Skin of body (tissue), 2 donors: ENCODE results near the gene SSNA1. TPM values are rescaled to one million over a fixed set of nuclear protein-coding genes. Genes with fewer than 3 reads are reported as not detected.

Experiments
- DNase-seq: peaks from one replicate; lab custom pipeline; 2025; lab: John Stamatoyannopoulos, UW
- total RNA-seq: library from RNA; depleted of rRNA; stranded (reverse); fragments of >200 nt; gene quantifications from one replicate; pipeline ENCODE4 v1.2.3, GENCODE V29; 2014

SSNA1 gene
- total RNA-seq, 1 donor from 2014 or later = 24.1 TPM

DNA sequence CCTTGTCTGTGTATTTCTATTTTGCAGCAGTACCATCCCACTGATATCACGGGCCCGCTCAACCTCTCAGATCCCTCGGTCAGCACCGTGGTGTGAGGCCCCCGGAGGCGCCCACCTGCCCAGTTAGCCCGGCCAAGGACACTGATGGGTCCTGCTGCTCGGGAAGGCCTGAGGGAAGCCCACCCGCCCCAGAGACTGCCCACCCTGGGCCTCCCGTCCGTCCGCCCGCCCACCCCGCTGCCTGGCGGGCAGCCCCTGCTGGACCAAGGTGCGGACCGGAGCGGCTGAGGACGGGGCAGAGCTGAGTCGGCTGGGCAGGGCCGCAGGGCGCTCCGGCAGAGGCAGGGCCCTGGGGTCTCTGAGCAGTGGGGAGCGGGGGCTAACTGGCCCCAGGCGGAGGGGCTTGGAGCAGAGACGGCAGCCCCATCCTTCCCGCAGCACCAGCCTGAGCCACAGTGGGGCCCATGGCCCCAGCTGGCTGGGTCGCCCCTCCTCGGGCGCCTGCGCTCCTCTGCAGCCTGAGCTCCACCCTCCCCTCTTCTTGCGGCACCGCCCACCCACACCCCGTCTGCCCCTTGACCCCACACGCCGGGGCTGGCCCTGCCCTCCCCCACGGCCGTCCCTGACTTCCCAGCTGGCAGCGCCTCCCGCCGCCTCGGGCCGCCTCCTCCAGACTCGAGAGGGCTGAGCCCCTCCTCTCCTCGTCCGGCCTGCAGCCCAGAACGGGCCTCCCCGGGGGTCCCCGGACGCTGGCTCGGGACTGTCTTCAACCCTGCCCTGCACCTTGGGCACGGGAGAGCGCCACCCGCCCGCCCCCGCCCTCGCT lies 20.5 kb upstream of the SSNA1 start:
- no peak for DNase-seq

DNA sequence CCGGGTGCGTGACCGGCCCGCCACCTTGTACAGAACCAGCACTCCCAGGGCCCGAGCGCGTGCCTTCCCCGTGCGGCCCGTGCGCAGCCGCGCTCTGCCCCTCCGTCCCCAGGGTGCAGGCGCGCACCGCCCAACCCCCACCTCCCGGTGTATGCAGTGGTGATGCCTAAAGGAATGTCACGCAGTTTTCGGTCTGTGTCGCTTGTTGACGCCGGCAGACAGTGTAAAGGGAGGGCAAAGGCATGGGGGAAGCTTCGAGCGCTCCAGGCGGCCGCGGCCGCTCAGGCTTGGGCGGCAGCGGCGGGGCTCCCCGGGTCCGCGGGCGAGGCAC lies 19.9 kb upstream of the SSNA1 start:
- no peak for DNase-seq

DNA sequence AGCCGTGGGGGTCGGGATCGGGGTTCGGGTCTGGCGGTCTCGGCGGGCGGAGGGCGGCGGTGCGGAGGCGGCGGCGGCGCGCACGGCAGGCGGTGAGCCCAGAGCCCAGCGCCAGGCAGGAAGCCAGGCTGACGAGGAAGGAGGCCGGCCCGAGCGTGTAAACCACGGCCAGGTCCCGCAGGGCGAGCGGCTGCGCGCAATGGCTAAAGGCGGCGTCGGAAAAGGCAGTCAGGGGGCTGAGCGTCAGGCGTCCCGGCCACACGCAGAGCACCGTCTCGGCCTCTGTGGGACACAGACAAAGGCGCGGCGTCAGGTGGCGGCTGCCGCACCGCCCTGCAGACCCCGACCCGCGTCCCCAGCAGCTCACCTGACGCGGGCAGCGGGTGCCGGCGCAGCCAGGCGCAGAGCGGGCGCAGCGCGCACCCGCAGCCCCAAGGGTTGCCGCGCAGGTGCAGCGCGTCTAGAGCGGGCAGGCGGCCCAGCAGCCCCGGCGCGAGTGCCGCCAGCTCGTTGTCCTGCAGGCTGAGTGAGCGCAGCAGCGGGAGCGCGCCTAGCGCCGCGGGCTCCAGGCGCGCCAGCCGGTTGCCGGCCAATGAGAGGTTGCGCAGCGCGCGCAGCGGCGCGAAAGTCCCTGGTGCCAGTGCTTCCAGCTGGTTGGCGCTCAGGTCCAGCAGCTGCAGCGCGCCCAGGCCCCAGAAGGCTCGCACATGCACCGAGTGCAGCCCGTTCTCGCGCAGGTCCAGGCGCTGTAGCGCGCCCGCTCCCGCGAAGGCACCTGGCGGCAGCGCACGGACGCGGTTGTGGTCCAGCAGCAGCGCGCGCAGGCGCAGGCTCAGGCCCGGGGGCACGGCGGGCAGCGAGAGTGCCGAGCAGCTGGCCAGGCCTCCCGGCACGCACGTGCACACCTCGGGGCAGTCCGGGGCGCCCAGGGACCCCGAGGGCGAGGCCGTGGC lies 19.3 kb upstream of the SSNA1 start:
- no peak for DNase-seq

DNA sequence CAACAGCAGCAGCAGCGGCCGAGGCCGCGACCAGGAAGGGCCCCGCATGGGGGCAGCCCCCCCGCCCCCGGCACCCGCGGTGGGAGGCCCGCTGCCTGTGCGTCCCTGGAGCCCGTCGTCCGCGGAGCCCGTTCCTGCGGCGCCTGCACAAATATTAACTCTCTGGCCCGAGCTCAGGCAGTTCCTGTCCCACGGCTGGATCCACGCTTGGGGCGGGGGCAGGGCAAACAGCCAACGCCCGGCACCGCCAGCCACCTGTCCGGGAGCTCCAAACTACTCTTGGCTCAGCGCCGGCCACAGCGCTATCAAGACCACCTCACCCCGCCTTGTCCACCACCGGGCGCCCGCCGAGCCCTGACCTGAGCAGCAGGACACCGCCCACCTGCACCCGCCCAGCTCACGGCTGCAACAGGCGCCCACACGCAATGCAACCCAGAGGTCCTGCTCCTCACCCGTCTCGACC lies 18.5 kb upstream of the SSNA1 start, which contains the start of gene LRRC26:
Gene LRRC26, minus strand, starts transcription at position 156 of the 463 bp plus-strand sequence. Its CDS starts 108 bp downstream, at position 48.
- no peak for DNase-seq

DNA sequence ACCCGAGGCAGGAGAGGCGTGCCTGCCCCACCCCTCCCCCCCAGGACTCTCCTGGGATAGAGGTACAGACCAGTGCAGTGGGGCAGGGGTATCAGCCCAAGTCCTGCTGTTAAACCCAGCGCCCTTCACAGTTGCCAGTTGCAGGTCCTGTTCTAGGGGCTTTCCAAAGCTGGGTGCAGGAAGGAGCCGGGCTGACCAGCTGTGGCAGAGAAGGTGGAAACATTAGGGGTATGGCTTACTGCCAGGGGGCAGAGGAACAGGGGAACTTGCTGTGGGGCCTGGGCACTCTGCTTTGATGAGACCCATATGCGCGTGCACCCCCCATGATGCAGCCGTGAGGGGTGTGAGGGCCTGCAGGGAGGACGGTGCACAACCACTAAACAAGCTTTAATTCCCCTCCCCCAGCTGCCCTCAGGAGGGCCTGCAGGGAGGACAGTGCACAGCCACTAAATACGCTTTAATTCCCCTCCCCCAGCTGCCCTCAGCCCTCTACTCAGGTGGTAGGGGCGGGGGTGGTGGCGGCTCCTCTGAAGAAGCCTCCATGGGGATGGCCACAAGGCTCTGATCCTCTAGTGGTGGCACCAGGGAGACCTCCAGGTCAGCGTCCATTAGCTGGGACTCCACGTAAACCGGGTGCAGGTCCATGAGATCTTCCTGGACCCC lies 17.9 kb upstream of the SSNA1 start:
- DNase-seq = no peak

DNA sequence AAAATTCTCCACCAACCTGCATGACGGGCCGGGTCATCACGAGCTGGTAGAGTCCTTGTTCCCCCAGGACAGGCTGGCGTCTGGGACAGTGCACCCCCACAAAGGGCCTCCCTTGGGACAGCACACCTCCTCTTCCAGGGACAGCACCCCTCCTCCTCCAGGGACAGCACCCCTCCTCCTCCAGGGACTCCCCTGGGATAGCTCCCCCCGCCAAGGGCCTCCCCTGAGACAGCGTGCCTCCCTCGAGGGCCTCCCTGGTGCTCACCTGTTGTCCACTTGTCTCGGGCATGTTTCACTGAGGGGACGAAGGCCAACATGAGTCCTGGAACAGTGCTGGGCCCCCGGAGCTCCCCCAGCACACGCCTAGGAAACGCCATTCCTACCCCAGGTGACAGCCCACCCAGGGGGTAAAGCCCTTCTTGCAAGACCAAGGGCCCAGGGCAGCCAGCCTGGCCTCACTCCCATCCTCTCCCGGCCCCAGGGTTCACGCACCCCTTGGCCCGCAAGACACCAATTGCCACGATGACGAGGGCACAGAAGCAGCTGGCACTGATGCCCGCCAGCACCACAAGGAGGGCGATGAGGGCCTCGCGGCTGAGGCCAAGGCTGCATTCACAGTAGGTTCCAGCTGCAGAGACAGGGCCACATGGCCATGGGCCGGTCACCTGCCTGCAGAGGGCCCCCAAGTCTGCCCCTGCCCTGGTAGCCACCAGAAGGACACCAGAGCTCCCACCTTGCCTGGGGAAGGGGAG lies 17.2 kb upstream of the SSNA1 start:
- DNase-seq = no peak

DNA sequence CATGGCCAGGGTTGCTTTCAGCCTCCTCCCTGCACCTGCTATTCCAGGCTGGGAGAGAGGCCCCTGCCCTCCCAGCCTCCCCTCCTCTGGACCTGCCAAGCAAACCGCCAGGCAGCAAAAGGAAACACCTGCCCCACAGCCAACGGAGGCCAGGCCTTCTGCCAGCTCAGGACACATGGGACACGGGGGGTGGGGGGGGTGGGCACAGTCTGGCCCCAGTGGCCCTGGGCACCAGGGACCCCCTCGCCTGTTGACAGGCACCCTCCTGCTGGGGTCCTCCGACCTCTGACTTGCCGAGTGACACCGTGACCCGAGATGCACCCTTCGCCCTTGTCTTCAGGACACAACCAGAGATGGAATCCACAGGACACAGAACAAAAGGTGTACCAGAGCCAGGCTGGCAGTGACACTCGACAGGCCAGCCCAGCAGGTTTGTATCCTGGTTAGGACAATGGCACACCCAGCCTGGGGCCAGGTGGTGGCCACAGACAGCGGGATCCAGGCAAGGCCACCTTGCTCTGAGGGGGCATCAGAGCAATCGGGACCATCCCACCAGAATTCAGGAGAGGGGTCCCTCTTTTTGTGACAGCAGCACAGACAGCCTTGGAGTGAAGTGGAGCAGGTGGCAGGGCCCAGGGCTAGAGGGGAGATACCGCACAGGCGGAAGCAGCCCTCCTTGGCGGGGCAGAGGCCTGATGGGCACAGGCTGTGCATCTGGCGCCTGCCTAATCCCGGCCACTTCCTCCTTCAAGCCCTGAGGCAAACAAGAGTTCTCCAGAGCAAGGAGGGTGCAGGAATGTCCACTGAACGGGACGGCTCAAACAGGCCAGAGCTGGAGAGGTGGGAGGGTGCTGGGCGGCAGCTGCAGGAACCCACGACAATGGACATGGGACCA lies 15.3 kb upstream of the SSNA1 start:
- DNase-seq = no peak

DNA sequence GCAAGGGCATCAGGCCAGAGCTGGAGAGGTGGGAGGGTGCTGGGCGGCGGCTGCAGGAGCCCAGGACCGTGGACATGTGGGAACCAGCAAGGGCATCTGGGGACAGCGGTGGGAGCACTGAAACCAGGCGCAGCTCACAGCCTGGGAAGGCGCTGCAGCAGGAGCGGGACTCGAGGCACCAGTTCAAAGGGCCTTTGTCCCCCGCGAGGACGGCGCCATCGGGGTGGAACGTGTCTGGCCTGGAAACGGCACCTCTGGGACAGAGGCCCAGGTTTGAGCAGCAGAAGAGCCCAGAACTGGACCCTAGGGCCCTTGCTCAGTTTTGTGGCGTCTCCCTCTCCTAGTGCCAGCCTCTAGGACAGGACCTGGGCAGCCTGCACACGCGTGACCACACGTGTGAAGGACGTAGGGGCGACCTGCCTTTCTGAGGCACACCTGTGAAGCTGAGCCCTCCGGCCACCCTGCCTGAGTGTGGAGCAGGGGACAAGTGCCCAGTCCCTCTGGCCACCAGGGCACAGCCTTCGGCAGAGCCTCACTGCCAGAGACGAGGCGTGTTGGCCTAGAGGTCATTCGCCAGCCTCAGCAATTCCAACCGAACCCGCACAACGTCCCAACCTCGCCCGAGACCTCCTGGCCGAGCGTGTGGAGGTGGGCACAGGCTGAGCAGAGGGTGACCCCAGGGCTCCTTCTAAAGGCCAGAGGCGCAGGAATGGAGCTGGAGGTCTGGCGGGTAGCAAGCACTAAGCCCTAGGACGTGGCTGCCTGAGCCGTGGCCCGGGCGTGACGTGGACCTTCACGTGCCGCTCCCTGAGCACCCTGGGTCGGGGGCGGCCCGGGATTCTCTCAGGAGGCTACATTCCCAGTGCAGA lies 14.4 kb upstream of the SSNA1 start:
- no peak for DNase-seq

DNA sequence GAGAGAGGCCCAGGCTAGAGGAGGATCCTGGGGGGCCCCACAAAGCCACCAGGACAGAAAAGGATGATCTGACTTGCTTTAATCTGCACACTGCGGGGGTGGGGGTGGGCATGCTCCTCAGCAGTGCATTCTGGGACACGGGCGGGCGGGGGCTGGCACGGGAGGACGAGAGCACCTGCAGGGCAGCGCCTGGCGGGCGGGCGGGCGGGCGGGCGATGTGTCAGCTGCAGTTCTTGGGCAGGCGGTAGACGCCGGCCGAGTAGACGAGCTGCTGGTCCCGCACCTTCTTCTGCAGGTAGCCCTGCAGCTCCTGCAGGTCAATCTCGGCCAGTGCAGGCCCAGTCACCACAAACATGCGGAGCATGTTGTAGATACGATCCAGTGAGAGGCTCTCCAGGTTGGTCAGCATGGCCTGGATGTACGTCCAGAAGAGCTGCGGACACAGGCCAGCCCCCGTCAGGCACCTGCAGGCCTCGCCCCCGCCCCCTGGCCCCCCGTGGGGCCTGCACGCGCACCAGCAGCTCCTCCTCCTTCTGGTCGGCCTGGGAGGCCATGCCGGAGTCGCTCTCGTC lies 13.7 kb upstream of the SSNA1 start:
- no peak for DNase-seq

DNA sequence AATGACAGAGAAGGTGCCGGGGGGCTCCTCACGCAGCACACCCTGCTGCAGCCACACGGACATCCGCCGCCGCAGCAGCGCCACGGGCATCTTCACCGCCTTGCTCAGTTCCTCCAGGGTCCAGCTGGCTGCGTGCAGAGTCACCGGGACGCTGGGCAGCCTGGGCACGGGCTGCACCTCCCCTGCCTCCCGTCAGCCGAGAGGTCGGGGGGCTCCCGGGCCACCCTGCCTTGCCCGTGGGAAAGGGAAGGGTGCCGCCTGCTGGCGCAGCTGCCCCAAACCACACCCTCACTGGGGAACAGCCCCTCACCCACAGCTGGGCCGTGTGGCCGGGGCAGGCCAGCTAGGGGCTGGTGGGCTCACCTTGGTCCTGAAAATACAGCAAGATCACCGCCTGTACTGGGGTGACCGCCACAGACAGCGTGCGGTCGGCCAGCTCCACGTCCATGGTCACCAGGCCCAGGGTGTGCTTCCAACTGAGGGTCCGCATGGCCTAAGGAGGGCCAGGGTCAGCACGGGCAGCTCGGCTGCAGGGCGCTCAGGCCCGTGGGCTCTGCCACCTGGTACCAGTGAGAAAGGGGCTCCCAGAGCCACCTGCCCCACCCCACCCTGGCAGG lies 13.0 kb upstream of the SSNA1 start:
- no peak for DNase-seq

DNA sequence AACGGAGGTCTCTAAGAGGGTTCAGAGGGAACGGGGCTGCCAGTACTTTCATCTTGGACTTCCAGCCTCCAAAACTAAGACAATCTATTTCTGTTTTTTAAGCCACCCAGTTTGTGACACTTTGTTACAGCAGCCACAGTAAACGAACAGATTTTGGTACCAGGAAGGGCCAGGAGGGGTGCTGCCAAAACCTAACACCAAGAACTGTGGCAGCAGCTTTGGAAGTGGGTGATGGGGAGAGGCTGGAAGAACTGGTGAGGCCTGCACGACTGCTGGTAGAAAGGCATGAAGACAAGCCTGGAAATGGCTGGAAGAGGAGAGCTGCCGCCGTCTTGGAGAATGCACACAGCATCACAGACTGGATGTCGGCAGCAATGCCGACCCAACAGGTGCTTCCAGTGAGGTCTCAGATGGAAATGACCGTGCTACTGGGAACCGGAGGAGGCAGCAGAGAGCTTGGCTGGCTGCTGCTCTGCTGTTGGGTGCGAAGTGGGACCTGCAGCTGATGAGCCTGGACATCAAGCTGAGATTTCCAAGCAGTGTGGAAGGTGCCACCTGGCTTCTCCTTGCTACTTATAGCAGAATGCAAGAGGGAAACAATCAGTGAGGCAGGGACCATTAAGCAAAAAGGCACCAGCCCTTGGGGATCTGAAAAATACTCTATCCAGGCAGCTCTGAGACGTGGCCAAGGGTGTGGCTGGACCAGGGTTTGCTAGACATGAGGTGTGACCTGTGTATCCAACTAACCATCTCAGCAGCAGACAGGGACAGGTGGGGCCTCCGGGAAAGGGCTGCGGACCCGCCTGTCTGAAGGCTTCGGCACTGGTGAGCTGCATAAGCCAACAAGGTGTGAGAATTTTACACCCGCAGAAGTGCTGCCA lies 11.9 kb upstream of the SSNA1 start:
- no peak for DNase-seq

DNA sequence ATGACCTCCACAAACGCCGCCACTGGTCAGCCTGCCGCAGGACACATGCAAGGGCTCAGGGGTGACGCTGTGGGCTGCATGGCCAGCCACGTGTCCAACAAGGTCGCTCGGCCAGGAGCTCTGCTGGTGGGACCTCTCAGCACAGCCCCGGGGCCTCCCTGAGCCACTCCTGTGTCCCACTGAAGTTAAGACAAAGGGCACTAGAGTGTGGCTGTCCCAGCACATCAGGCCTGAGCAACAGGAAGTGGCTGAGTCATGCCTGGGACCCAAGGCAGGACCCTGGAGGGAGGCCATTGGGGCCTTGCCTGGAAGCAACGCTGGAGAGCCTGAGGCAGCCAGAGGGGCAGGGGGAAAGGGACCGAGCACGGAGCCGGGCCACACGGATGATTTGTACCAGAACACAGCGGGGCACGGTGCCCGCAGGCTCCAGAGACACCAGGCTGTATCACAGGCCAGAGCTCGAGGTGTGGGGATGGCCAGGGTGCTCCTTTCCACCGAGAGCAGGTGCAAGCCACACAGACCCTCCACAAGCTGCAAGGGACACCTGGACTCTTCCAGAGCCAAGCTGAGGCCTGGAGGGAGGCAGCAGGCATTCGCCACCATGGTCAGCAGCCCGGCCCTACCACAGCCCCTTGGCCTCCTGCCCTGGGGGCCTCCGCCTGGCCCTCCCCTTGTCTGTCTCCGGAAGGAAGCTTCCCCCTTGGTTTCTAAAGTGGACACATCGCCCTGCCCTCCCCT lies 10.1 kb upstream of the SSNA1 start:
- no peak for DNase-seq

DNA sequence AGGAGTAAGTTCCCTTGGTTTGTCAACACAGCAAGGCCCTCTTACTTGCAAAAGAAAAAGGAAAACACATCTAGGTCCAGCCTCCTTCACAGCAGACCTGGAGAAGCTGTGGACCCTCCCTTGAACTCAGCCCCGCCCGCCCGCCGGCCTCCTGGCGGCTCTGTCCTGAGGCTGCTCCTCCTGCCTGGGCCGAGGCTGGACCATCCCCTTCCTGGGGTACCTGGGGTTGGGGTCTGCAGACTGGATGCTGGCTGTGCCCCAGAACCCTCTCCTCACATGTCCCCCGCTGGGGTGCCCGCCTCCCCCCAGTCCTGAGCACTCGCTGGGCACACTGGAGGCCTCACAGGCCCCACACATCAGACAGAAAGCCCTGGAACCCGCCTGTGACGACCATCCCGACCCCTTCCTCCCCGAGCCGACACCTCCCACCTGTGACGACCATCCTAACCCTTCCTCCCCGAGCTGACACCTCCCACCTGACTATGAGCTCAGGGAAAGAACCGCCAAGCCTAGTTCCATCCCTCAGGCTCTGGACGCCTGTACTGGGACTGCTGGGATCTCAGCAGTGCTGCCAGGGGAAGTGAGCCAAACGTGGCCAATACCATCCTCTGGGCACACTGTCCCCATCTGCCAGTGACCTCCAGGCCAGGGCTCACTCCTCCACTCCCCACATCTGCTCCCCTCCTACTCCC lies 9.4 kb upstream of the SSNA1 start:
- no peak for DNase-seq

DNA sequence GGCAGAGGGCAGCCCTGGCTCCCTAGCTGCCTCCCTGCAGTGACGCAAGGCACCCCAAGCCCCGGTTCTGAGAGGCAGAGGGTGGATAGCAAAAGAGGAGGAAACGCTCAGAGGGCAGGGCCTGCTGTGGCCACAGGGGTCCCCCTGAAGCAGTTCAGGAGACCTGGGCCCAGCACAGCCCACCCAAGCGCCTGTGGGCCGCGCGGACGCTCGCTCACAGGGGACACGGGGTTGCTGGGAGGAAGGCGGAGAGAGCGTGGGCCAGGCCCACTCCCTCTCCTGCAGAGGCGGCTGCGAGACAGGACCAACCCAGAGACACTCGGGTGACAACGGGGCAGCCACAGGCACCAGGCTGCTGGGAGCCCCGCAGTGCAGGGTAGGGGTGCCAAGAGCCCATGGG lies 8.7 kb upstream of the SSNA1 start:
- DNase-seq = no peak

DNA sequence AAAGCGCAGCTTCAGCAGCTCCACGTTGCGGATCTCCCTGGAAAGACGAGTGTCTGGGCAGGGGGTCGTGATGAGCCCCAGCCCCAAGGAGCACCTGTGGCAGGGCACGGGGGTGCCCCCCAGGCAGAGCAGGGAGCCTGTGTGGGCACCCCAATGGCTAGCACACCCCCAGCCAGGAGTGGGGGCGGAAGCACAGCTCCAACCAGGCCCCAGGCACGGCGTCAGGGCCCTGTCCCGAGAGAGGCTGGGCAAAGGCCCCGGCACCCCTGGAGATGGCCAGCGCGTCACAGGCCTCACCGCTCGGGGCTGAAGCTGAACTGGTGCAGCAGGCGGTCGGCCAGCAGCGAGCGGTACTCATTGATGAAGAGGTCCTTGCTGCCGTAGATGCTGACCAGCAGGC lies 8.0 kb upstream of the SSNA1 start:
- DNase-seq = no peak

DNA sequence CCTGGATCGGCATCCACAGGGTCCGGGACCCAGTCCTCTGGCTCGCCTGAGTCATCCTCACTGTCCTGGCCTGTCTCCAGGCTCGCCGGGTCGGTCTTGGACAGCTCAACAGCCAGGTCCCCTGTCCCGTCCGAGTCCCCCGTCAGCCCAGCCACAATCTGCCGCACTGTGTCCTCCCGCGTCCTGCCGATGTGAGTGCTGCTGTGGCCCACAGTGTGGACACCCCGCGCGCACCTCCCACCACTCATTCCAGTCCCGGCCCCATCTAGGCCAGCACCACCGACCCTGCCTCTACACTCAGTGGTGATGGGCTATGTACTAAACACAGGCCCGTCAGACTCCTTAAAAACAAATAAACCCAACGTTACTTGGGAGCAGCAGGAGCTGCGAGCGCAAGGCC lies 6.8 kb upstream of the SSNA1 start:
- no peak for DNase-seq
